K562 (cell line): ENCODE measurements around the gene DHRS3. TPM values are rescaled to one million over a fixed set of nuclear protein-coding genes. Genes with fewer than 3 reads are reported as not detected.

ENCODE experiments used
- ATAC-seq: fragments of 200-7000 bp; cut with Tn5 transposase; 3 replicates; pipeline ENCODE4 v1.9.1; 2020; ENCODE audit warnings: moderate library complexity
- BruUV-seq: library from RNA; stranded (reverse); fragments of 400-500 nt; replicated peaks from 2 replicates; lab custom pipeline; 2021; lab: Mats Ljungman, UMichigan
- CTCF ChIA-PET: fragments of 300-600 bp; formaldehyde crosslinking; extraction: SDS; loops from one replicate; lab custom pipeline; 2021; ENCODE audit warnings: low intra/inter-chr PET ratio; lab: Yijun Ruan, JAX
- POLR2A ChIA-PET: fragments of 300-600, 350-650 bp; sonication (Branson Sonifier 250); formaldehyde crosslinking; extraction: SDS; loops from one replicate; lab custom pipeline; 2021; ENCODE audit warnings: antibody characterized with exemption, inconsistent platforms; lab: Yijun Ruan, JAX
- DNase-seq, 4 experiments: peaks; one replicate each; pipeline versions ENCODE4 v3.0.0 to v3.0.0-alpha.2; 2011 to 2018; ENCODE audit warnings: low spot score in 3 of 4, mixed read lengths in 3 of 4; ENCODE audit errors: extremely low read depth in 1 of 4
- FAIRE-seq: peaks from 2 replicates; lab custom pipeline; 2011; peaks lifted over from hg19 to GRCh38; lab: Jason Lieb, UNC
- H2AFZ ChIP-seq: 2 replicates; pipeline ENCODE4 v1.6.0; 2011; ENCODE audit warnings: low read depth, low read length, control low read depth, inconsistent platforms
- H3K27ac ChIP-seq: fragments of 200-600 bp; 3 replicates; pipeline ENCODE4 v1.8.0; 2011; ENCODE audit warnings: low read depth, mild to moderate bottlenecking, control low read depth, inconsistent platforms, low read length, moderate library complexity, mixed read lengths; ENCODE audit errors: extremely low read depth
- H3K27me3 ChIP-seq, 2 experiments: fragments of 300-600 bp in 1 of 2; 2 replicates in 1 of 2; 3 replicates in 1 of 2; pipeline versions ENCODE4 v1.6.0 to v1.8.0; 2011; ENCODE audit warnings: inconsistent platforms in 2 of 2, low read length in 2 of 2, mild to moderate bottlenecking in 1 of 2, mixed read lengths in 1 of 2, moderate library complexity in 1 of 2; ENCODE audit not compliant: control insufficient read depth in 2 of 2, insufficient read depth in 2 of 2
- H3K36me3 ChIP-seq: fragments of 300-600 bp; 3 replicates; pipeline ENCODE4 v1.8.0; 2011; ENCODE audit warnings: mild to moderate bottlenecking, low read length, inconsistent platforms; ENCODE audit not compliant: control insufficient read depth, insufficient read depth
- H3K4me1 ChIP-seq, 2 experiments: fragments of 200-600 bp in 1 of 2; replicated peaks in 1 of 2; 2 replicates in 1 of 2; 3 replicates in 1 of 2; pipeline versions ENCODE4 v1.5.1 to v1.8.0; 2011; ENCODE audit warnings: inconsistent platforms in 2 of 2, low read length in 2 of 2, mild to moderate bottlenecking in 1 of 2, mixed read lengths in 1 of 2, moderate library complexity in 1 of 2; ENCODE audit not compliant: control insufficient read depth in 2 of 2, insufficient read depth in 2 of 2
- H3K4me2 ChIP-seq: 2 replicates; pipeline ENCODE4 v1.6.1; 2011; ENCODE audit warnings: low read length, control low read depth, inconsistent platforms, mixed read lengths; ENCODE audit not compliant: insufficient read depth
- H3K4me3 ChIP-seq: fragments of 200-600 bp; sonication (generic), shearing (Covaris generic); 2 replicates; pipeline ENCODE4 v1.5.1; 2016; ENCODE audit warnings: control low read depth, inconsistent platforms
- H3K79me2 ChIP-seq: fragments of 200-600 bp; 3 replicates; pipeline ENCODE4 v1.8.0; 2011; ENCODE audit warnings: low read length, inconsistent platforms; ENCODE audit not compliant: control insufficient read depth, insufficient read depth
- H3K9ac ChIP-seq, 2 experiments: 2 replicates each; pipeline versions ENCODE4 v1.6.0 to v1.6.1; 2011; ENCODE audit warnings: low read depth in 2 of 2, low read length in 2 of 2, control low read depth in 1 of 2, inconsistent platforms in 1 of 2, mild to moderate bottlenecking in 1 of 2, mixed read lengths in 1 of 2; ENCODE audit not compliant: insufficient read depth in 1 of 2
- H3K9me1 ChIP-seq: one replicate; pipeline ENCODE4 v1.6.0; 2011; ENCODE audit warnings: inconsistent platforms, mild to moderate bottlenecking, low read length, moderate library complexity; ENCODE audit not compliant: control insufficient read depth, insufficient read depth
- H3K9me3 ChIP-seq: replicated peaks from 2 replicates; pipeline ENCODE4 v1.5.1; 2011; ENCODE audit warnings: low read depth, low read length, inconsistent platforms; ENCODE audit not compliant: control insufficient read depth, insufficient read depth
- H4K20me1 ChIP-seq: replicated peaks from 2 replicates; pipeline ENCODE4 v1.6.1; 2011; ENCODE audit warnings: low read length, inconsistent platforms, mixed read lengths; ENCODE audit not compliant: control insufficient read depth, insufficient read depth
- BRD9 ChIP-seq: fragments of 450-650 bp; IDR thresholded peaks from 2 replicates; pipeline ENCODE4 v1.6.1; 2018; ENCODE audit warnings: low read depth; ENCODE audit not compliant: partially characterized antibody
- CBFA2T2 ChIP-seq: fragments of 450-650 bp; conservative IDR thresholded peaks from 2 replicates; pipeline ENCODE4 v1.6.1; 2017; ENCODE audit warnings: mild to moderate bottlenecking
- CBFA2T3 ChIP-seq: fragments of 450-650 bp; IDR thresholded peaks from 2 replicates; pipeline ENCODE4 v1.6.1; 2017
- COPS2 ChIP-seq: fragments of 450-650 bp; conservative IDR thresholded peaks from 2 replicates; pipeline ENCODE4 v1.6.1; 2016; ENCODE audit warnings: mild to moderate bottlenecking, moderate library complexity
- EGR1 ChIP-seq: fragments of 450-650 bp; conservative IDR thresholded peaks from 2 replicates; pipeline ENCODE4 v1.6.1; 2017; ENCODE audit warnings: mild to moderate bottlenecking
- ETV5 ChIP-seq: sonication (generic); formaldehyde crosslinking; IDR thresholded peaks from 2 replicates; pipeline ENCODE4 v1.4.0; 2020; ENCODE audit warnings: low read depth, mild to moderate bottlenecking, missing genetic modification reagents
- GATA2 ChIP-seq: sonication (generic); formaldehyde crosslinking; IDR thresholded peaks from 2 replicates; pipeline ENCODE4 v1.4.0; 2020; ENCODE audit warnings: mild to moderate bottlenecking, missing genetic modification reagents
- HDAC3 ChIP-seq: fragments of 450-650 bp; IDR thresholded peaks from 2 replicates; pipeline ENCODE4 v1.6.1; 2018; ENCODE audit warnings: borderline replicate concordance, mild to moderate bottlenecking, moderate library complexity; ENCODE audit not compliant: partially characterized antibody
- MNT ChIP-seq, 2 experiments: fragments of 450-650 bp; conservative IDR thresholded peaks; 2 replicates each; pipeline ENCODE4 v1.6.1; 2017; ENCODE audit warnings: mild to moderate bottlenecking in 2 of 2, moderate library complexity in 2 of 2
- MTA2 ChIP-seq: fragments of 450-650 bp; IDR thresholded peaks from 2 replicates; pipeline ENCODE4 v1.6.1; 2016; ENCODE audit warnings: low read depth
- MTA3 ChIP-seq: fragments of 450-650 bp; formaldehyde crosslinking; IDR thresholded peaks from 2 replicates; pipeline ENCODE4 v1.6.1; 2017; ENCODE audit warnings: mild to moderate bottlenecking, borderline replicate concordance
- NONO ChIP-seq, 2 experiments: fragments of 200-400 bp in 1 of 2; fragments of 450-650 bp in 1 of 2; formaldehyde crosslinking in 1 of 2; IDR thresholded peaks; 2 replicates each; pipeline ENCODE4 v1.6.1; 2017; ENCODE audit warnings: low read depth in 2 of 2, mild to moderate bottlenecking in 2 of 2, moderate library complexity in 2 of 2, low read length in 1 of 2
- SPI1 ChIP-seq: IDR thresholded peaks from 2 replicates; pipeline ENCODE4 v1.6.1; 2011; ENCODE audit warnings: low read depth, low read length, control low read depth, borderline replicate concordance
- ZNF239 ChIP-seq: fragments of 250-450 bp; sonication (Bioruptor Pico); IDR thresholded peaks from 2 replicates; pipeline ENCODE4 v1.4.0; 2020; ENCODE audit warnings: mild to moderate bottlenecking
- WGBS: fragments of 100-300 bp; shearing (Covaris generic); methylation state at CpG from one replicate; pipeline ENCODE4 v1.1.6; 2016; ENCODE audit warnings: low coverage, mixed read lengths; ENCODE audit not compliant: insufficient coverage; ENCODE audit errors: missing lambda C conversion rate; 5-methylcytosine and 5-hydroxymethylcytosine counted together
- in situ Hi-C: fragments of 300-500 bp; cut with MboI; formaldehyde crosslinking; loops from 4 replicates; pipeline ENCODE4 v1.15.0; 2018; ENCODE audit warnings: inconsistent platforms, mixed read lengths
- intact Hi-C: fragments of 100-400 bp; cut with micrococcal nuclease; formaldehyde crosslinking; loops from 2 replicates; pipeline ENCODE4 v1.14.2; 2022
- polyA plus RNA-seq, 8 experiments: library from polyadenylated mRNA; depleted of rRNA in 4 of 8; stranded (reverse) in 5 of 8; unstranded in 3 of 8; fragments of >200 nt; fragmentation: Nextera tagmentation in 2 of 8; fragmentation: Illumina TruSeq in 1 of 8; extraction: Ambion mirVana in 2 of 8; extraction: Trizol in 1 of 8; gene quantifications; 2 replicates each; pipeline versions ENCODE4 v1.2.1 to v1.2.3, GENCODE V29; 2011 to 2014; ENCODE audit warnings: inconsistent platforms in 1 of 8, missing spikeins in 1 of 8
- total RNA-seq, 7 experiments: library from RNA; depleted of rRNA in 6 of 7; stranded (reverse); fragments of >200 nt in 6 of 7; fragmentation: Illumina TruSeq in 2 of 7; extraction: Trizol in 2 of 7; gene quantifications; 2 replicates each; pipeline versions ENCODE4 v1.2.1 to v1.2.3, GENCODE V29; 2011 to 2021; ENCODE audit warnings: low replicate concordance in 1 of 7
- TF ChIP-seq, protein P1 (sequence below): fragments of 250-450 bp; sonication (Bioruptor Pico); IDR thresholded peaks from 2 replicates; pipeline ENCODE4 v1.6.1; 2021; ENCODE audit warnings: mild to moderate bottlenecking
- TF ChIP-seq, protein P2 (sequence below): conservative IDR thresholded peaks from 2 replicates; pipeline ENCODE4 v1.6.1; 2011; ENCODE audit warnings: low read depth, mild to moderate bottlenecking, low read length; ENCODE audit not compliant: control insufficient read depth
- TF ChIP-seq, protein P3 (sequence below): fragments of 450-650 bp; formaldehyde crosslinking; IDR thresholded peaks from 2 replicates; pipeline ENCODE4 v1.4.0; 2020; ENCODE audit warnings: mild to moderate bottlenecking, moderate library complexity

DHRS3 gene
- total and polyA plus RNA-seq, 9 of the 15 experiments (the other 6 are each of a cell fraction or from before 2014, with no cell fraction given), result 21.0 to 116 (median 58.7) TPM

- FAIRE-seq (peak; percentile 99), ATAC-seq (peak; percentile 91), DNase-seq (peak; percentile 91 to 97 (median 94))
- intact Hi-C loops, result loop anchor here (2.0 to 5.0 kb wide), 3 partner anchors 77 to 197 kb away; no protein-coding TSS in a partner anchor
- in situ Hi-C loops, result loop anchor here (25.0 kb wide), 1 partner anchor 292 kb away; no protein-coding TSS in a partner anchor
- Histone ChIP-seq H3K9me1 (peaks cover 18% of the 10 kb centered on the region), H3K79me2 (peaks cover 82% of the 10 kb centered on the region), H3K27ac (peak overlapping the region; percentile 81), H3K4me1 (peaks cover 38 to 43% of the 10 kb centered on the region in 2 experiments), H3K9me3 (no peaks in the 10 kb centered on the region; the same call in 1 of the 2 replicates), H3K27me3 (no peaks in the 10 kb centered on the region), H3K9ac (peak overlapping the region; percentile 49 to 76; a peak in 3 of 4 replicates), H3K4me3 (no peak overlapping the region), H4K20me1 (peaks cover 37% of the 10 kb centered on the region), H2AFZ (no peak overlapping the region), H3K36me3 (peaks cover 76% of the 10 kb centered on the region), H3K4me2 (peak overlapping the region; percentile 22)
- ChIA-PET CTCF (interaction anchor here (0.6 kb wide), 1 partner anchor 16 kb away, joined by 3 read pairs; no protein-coding TSS in a partner anchor), POLR2A (interaction anchor here (0.5 to 2.6 kb wide), 13 partner anchors 8 to 815 kb away, joined by 3 to 24 read pairs (median 4); partner anchors contain the start of gene DHRS3)
- BruUV-seq, result TSS peak; percentile 8
- 8% methylated on average over 16 of the region's 16 CpGs for WGBS
- TF ChIP-seq, protein P1, sequence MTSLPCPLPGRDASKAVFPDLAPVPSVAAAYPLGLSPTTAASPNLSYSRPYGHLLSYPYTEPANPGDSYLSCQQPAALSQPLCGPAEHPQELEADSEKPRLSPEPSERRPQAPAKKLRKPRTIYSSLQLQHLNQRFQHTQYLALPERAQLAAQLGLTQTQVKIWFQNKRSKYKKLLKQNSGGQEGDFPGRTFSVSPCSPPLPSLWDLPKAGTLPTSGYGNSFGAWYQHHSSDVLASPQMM (CRISPR knock-in tag), result no peak
- no peak for TF ChIP-seq COPS2
- peak; percentile 87 for TF ChIP-seq MTA2
- TF ChIP-seq SPI1, result 0 out of 2 replicates have a peak, but pooled peaks have one; percentile 1
- peak; percentile 78 for TF ChIP-seq ZNF239
- TF ChIP-seq CBFA2T3, result peak; percentile 98
- TF ChIP-seq, protein P2, sequence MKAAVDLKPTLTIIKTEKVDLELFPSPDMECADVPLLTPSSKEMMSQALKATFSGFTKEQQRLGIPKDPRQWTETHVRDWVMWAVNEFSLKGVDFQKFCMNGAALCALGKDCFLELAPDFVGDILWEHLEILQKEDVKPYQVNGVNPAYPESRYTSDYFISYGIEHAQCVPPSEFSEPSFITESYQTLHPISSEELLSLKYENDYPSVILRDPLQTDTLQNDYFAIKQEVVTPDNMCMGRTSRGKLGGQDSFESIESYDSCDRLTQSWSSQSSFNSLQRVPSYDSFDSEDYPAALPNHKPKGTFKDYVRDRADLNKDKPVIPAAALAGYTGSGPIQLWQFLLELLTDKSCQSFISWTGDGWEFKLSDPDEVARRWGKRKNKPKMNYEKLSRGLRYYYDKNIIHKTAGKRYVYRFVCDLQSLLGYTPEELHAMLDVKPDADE, result peak; percentile 95
- 0 out of 2 replicates have a peak, but pooled peaks have one; percentile 27 for TF ChIP-seq EGR1
- peak in 1 of 2 experiments; percentile 86; a peak in 3 of 4 replicates for TF ChIP-seq MNT (conservative IDR thresholded peaks at IDR 0.05)
- TF ChIP-seq BRD9, result peak; percentile 56
- TF ChIP-seq CBFA2T2, result peak; percentile 94
- TF ChIP-seq GATA2 (CRISPR knock-in tag), result peak; percentile 90
- TF ChIP-seq ETV5 (CRISPR knock-in tag), result peak; percentile 100
- peak; percentile 98 for TF ChIP-seq HDAC3
- TF ChIP-seq MTA3, result peak; percentile 87
- 0 out of 4 replicates have a peak, but pooled peaks of 1 of the 2 experiments have one; percentile 16 for TF ChIP-seq NONO (IDR thresholded peaks at IDR 0.05; ENCODE audit: low read depth in 2 of 2, low read length in 1 of 2)
- TF ChIP-seq, protein P3, sequence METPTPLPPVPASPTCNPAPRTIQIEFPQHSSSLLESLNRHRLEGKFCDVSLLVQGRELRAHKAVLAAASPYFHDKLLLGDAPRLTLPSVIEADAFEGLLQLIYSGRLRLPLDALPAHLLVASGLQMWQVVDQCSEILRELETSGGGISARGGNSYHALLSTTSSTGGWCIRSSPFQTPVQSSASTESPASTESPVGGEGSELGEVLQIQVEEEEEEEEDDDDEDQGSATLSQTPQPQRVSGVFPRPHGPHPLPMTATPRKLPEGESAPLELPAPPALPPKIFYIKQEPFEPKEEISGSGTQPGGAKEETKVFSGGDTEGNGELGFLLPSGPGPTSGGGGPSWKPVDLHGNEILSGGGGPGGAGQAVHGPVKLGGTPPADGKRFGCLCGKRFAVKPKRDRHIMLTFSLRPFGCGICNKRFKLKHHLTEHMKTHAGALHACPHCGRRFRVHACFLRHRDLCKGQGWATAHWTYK (CRISPR knock-in tag), result peak; percentile 51
Observed at GRCh38 chr1:12604114-12604874, 13.7 kb downstream of the DHRS3 start.
